Endothelial cell of umbilical vein (primary cell): ENCODE data around the gene SERPINE1. TPM values are rescaled to one million over a fixed set of nuclear protein-coding genes. Genes with fewer than 3 reads are reported as not detected.

Experiments
- BruUV-seq: library from RNA; stranded (reverse); fragments of 400-500 nt; replicated peaks from 2 replicates; lab custom pipeline; 2021; lab: Mats Ljungman, UMichigan
- CTCF ChIA-PET: fragments of 300-600, 350-600 bp; sonication (Branson Sonifier 250); formaldehyde crosslinking; loops from one replicate; lab custom pipeline; 2021; ENCODE audit warnings: antibody characterized with exemption, inconsistent platforms; lab: Charles Lee
- POLR2A ChIA-PET: fragments of 300-600, 350-600 bp; sonication (Branson Sonifier 250); formaldehyde crosslinking; loops from one replicate; lab custom pipeline; 2021; ENCODE audit warnings: antibody characterized with exemption, inconsistent platforms; lab: Charles Lee
- DNase-seq: peaks from one replicate; pipeline ENCODE4 v3.0.0-alpha.2; 2011; ENCODE audit warnings: low read depth, low spot score
- FAIRE-seq: peaks from 2 replicates; lab custom pipeline; 2011; peaks lifted over from hg19 to GRCh38; lab: Jason Lieb, UNC
- H2AFZ ChIP-seq: 2 replicates; pipeline ENCODE4 v1.6.0; 2012; ENCODE audit warnings: low read depth, low read length, control low read depth, inconsistent platforms
- H3K27ac ChIP-seq: 2 replicates; pipeline ENCODE4 v1.5.1; 2011; ENCODE audit warnings: low read depth, mild to moderate bottlenecking, control low read depth, low read length, moderate library complexity; ENCODE audit not compliant: insufficient read depth
- H3K27me3 ChIP-seq, 2 experiments: 2 replicates each; pipeline versions ENCODE4 v1.6.0 to v1.6.1; 2011; ENCODE audit warnings: low read length in 2 of 2, mixed read lengths in 1 of 2; ENCODE audit not compliant: control insufficient read depth in 2 of 2, insufficient read depth in 2 of 2
- H3K36me3 ChIP-seq, 2 experiments: 2 replicates in 1 of 2; 3 replicates in 1 of 2; pipeline ENCODE4 v1.5.1; 2011; ENCODE audit warnings: low read length in 2 of 2, mild to moderate bottlenecking in 1 of 2, moderate library complexity in 1 of 2; ENCODE audit not compliant: control insufficient read depth in 2 of 2, insufficient read depth in 2 of 2; ENCODE audit errors: extremely low read depth in 1 of 2
- H3K4me1 ChIP-seq: 3 replicates; pipeline ENCODE4 v1.5.1; 2011; ENCODE audit warnings: mild to moderate bottlenecking, low read length; ENCODE audit not compliant: control insufficient read depth, insufficient read depth; ENCODE audit errors: extremely low read depth
- H3K4me2 ChIP-seq: 2 replicates; pipeline ENCODE4 v1.6.1; 2011; ENCODE audit warnings: low read length, control low read depth, mixed read lengths; ENCODE audit not compliant: insufficient read depth
- H3K4me3 ChIP-seq, 3 experiments: fragments of 200-600 bp in 1 of 3; sonication (generic), shearing (Covaris generic) in 1 of 3; replicated peaks in 1 of 3; 2 replicates each; pipeline ENCODE4 v1.5.1; 2011 to 2016; ENCODE audit warnings: control low read depth in 3 of 3, low read length in 3 of 3, mild to moderate bottlenecking in 2 of 3, inconsistent platforms in 1 of 3, low read depth in 1 of 3, moderate library complexity in 1 of 3; ENCODE audit not compliant: insufficient read depth in 1 of 3
- H3K79me2 ChIP-seq: 2 replicates; pipeline ENCODE4 v1.6.0; 2012; ENCODE audit warnings: low read length, inconsistent platforms; ENCODE audit not compliant: control insufficient read depth, insufficient read depth
- H3K9ac ChIP-seq: replicated peaks from 2 replicates; pipeline ENCODE3; 2011; ENCODE audit warnings: low read length, control low read depth; ENCODE audit not compliant: insufficient read depth; ENCODE audit errors: extremely low read depth
- H3K9me1 ChIP-seq: replicated peaks from 3 replicates; pipeline ENCODE4 v1.6.0; 2011; ENCODE audit warnings: mild to moderate bottlenecking, low read length; ENCODE audit not compliant: control insufficient read depth, insufficient read depth; ENCODE audit errors: extremely low read depth
- H3K9me3 ChIP-seq: replicated peaks from 2 replicates; pipeline ENCODE4 v1.5.1; 2012; ENCODE audit warnings: low read length, inconsistent platforms; ENCODE audit not compliant: control insufficient read depth, insufficient read depth
- H4K20me1 ChIP-seq: replicated peaks from 2 replicates; pipeline ENCODE3; 2011; ENCODE audit warnings: mild to moderate bottlenecking, low read length; ENCODE audit not compliant: control insufficient read depth, insufficient read depth; ENCODE audit errors: extremely low read depth
- FOS ChIP-seq: IDR thresholded peaks from 2 replicates; pipeline ENCODE4 v1.6.1; 2011; ENCODE audit warnings: mild to moderate bottlenecking, low read length, moderate library complexity, borderline replicate concordance; ENCODE audit not compliant: insufficient read depth
- JUN ChIP-seq: IDR thresholded peaks from 2 replicates; pipeline ENCODE4 v1.6.1; 2011; ENCODE audit warnings: borderline replicate concordance, low read depth; ENCODE audit not compliant: insufficient read length, insufficient read depth
- MYC ChIP-seq: IDR thresholded peaks from one replicate; pipeline ENCODE4 v1.6.1; 2011; ENCODE audit warnings: mild to moderate bottlenecking, low read depth, low read length
- POLR2A ChIP-seq: IDR thresholded peaks from 2 replicates; pipeline ENCODE4 v1.6.1; 2012; ENCODE audit warnings: low read depth, mild to moderate bottlenecking, control low read depth, low read length
- POLR2AphosphoS5 ChIP-seq: IDR thresholded peaks from 2 replicates; pipeline ENCODE4 v1.6.1; 2012; ENCODE audit warnings: low read depth, mild to moderate bottlenecking, control low read depth, low read length, moderate library complexity; ENCODE audit not compliant: insufficient read depth
- dilution Hi-C: fragments of 300-500 bp; cut with MboI; formaldehyde crosslinking; loops from one replicate; pipeline ENCODE4 v1.15.0; 2019; ENCODE audit warnings: low sequenced_read_pairs; ENCODE audit not compliant: extremely low pct_ligation_motif_present
- intact Hi-C: fragments of 100-400 bp; cut with micrococcal nuclease; formaldehyde crosslinking; loops from one replicate; pipeline ENCODE4 v1.10.0; 2022
- polyA plus RNA-seq, 4 experiments: library from polyadenylated mRNA; depleted of rRNA in 3 of 4; stranded (reverse) in 3 of 4; unstranded in 1 of 4; fragments of >200 nt; gene quantifications; 2 replicates each; pipeline versions ENCODE4 v1.2.1 to v1.2.3, GENCODE V29; 2011 to 2012; ENCODE audit warnings: missing spikeins in 1 of 4
- total RNA-seq: library from RNA; stranded (reverse); gene quantifications from 2 replicates; pipeline ENCODE4 v1.2.3, GENCODE V29; 2021
- TF ChIP-seq, protein P1 (sequence below), 2 donors: IDR thresholded peaks; 1 replicate in 1 of 2; 2 replicates in 1 of 2; pipeline ENCODE4 v1.5.1; 2011; ENCODE audit warnings: low read length in 2 of 2, mild to moderate bottlenecking in 2 of 2, moderate library complexity in 2 of 2, control low read depth in 1 of 2, inconsistent platforms in 1 of 2, low read depth in 1 of 2; ENCODE audit not compliant: insufficient read depth in 1 of 2; ENCODE audit errors: extremely low read depth in 1 of 2
- TF ChIP-seq, protein P2 (sequence below): IDR thresholded peaks from 2 replicates; pipeline ENCODE4 v1.6.1; 2011; ENCODE audit not compliant: insufficient read depth, insufficient read length

SERPINE1 gene
- total and polyA plus RNA-seq, 2 donors (not counting 3 experiments of a cell fraction or from before 2014, with no cell fraction given), result 2,296 to 4,637 TPM

DNA sequence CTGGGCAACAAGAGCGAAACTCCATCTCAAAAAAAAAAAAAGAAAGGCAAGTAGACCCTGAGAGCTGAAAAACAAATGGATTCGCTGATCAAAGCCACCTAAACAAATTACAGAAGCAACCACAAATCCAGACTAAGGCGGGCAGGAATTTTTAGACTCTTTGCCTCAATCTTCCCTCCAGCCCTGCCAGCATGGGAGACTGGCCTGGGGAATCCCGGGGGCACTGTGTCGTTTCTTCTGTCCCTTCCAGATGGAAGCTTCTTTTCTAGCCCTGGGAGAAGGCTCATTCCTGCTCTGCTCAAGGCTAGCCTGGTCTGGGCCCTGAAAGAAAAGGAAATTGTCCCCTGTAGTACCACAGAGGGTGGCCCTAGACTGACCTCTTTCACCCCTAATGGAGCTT lies 15.6 kb upstream of the SERPINE1 start:
- H4K20me1 ChIP-seq, result no peaks in the 10 kb centered on the region
- POLR2A ChIA-PET, result interaction anchor here (0.6 to 8.8 kb wide), 11 partner anchors 8 to 222 kb away, joined by 3 to 132 read pairs (median 10); partner anchors contain the start of genes SERPINE1, TRIM56 and UFSP1

More for the DNA sequence above, 15.6 kb upstream of the SERPINE1 start:
- intact Hi-C loops (no loop called here), dilution Hi-C loops (no loop called here)
- Histone ChIP-seq H3K36me3 (no peaks in the 10 kb centered on the region), H3K4me2 (no peak overlapping the region), H3K4me3 (no peak overlapping the region), H3K9ac (peak overlapping the region; percentile 90), H3K79me2 (peaks cover 8% of the 10 kb centered on the region), H3K27ac (peak overlapping the region; percentile 94), H3K9me1 (no peaks in the 10 kb centered on the region), H3K9me3 (no peaks in the 10 kb centered on the region), H3K27me3 (no peaks in the 10 kb centered on the region), H2AFZ (no peak overlapping the region), H3K4me1 (peaks cover 55% of the 10 kb centered on the region)
- BruUV-seq, result no TSS peak
- TF ChIP-seq JUN (no peak), POLR2AphosphoS5 (no peak), MYC (no peak), FOS (no peak), POLR2A (no peak)
- TF ChIP-seq, protein P1, sequence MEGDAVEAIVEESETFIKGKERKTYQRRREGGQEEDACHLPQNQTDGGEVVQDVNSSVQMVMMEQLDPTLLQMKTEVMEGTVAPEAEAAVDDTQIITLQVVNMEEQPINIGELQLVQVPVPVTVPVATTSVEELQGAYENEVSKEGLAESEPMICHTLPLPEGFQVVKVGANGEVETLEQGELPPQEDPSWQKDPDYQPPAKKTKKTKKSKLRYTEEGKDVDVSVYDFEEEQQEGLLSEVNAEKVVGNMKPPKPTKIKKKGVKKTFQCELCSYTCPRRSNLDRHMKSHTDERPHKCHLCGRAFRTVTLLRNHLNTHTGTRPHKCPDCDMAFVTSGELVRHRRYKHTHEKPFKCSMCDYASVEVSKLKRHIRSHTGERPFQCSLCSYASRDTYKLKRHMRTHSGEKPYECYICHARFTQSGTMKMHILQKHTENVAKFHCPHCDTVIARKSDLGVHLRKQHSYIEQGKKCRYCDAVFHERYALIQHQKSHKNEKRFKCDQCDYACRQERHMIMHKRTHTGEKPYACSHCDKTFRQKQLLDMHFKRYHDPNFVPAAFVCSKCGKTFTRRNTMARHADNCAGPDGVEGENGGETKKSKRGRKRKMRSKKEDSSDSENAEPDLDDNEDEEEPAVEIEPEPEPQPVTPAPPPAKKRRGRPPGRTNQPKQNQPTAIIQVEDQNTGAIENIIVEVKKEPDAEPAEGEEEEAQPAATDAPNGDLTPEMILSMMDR (IDR thresholded peaks at IDR 0.05; ENCODE audit: extremely low read depth in 1 of 2, insufficient read depth in 1 of 2, low read depth in 1 of 2, low read length in 2 of 2), result no peak
- TF ChIP-seq, protein P2, sequence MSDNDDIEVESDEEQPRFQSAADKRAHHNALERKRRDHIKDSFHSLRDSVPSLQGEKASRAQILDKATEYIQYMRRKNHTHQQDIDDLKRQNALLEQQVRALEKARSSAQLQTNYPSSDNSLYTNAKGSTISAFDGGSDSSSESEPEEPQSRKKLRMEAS, result no peak
- DNase-seq (no peak), FAIRE-seq (no peak)
- CTCF ChIA-PET, result interaction anchor here (1.3 to 3.7 kb wide), 8 partner anchors 10 to 33 kb away, joined by 3 to 25 read pairs (median 11); partner anchors contain the start of gene SERPINE1
